GM23248 (cell line): ENCODE measurements around the gene FLG2.

ENCODE experiments used
- EZH2 ChIP-seq: fragments of 200-600 bp; sonication (generic); IDR thresholded peaks from 2 replicates; pipeline ENCODE4 v1.6.1; 2018; ENCODE audit warnings: antibody characterized with exemption, mild to moderate bottlenecking; ENCODE audit not compliant: insufficient read depth, poor library complexity, severe bottlenecking
- EZH2phosphoT487 ChIP-seq: fragments of 200-600 bp; sonication (generic); IDR thresholded peaks from 2 replicates; pipeline ENCODE4 v1.6.1; 2018; ENCODE audit warnings: antibody characterized with exemption, moderate library complexity, mild to moderate bottlenecking, low read depth; ENCODE audit not compliant: insufficient read depth

DNA sequence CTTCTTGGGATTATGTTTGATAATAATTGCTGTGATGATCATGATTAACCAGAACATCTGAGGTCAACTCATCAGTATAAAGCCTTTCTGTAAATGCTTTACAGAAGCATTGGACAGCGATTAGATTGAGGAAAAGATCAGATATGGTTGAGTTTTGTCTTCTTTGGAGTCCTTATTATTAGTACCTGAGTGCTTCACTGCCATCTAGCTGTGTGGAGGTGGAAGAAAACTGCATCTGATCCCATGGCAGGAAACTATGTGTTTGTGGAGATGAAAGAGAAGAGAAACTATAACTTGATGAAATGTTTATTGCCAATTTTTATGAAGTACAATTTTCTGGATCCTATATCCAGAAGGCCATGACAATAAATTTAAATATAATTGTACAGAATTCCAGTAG is 11.4 kb downstream of the FLG2 start:
- TF ChIP-seq EZH2 = no peak
- no peak for TF ChIP-seq EZH2phosphoT487
